ENCODE data around the gene ANO8.
A peak's percentile ranks its signal among the peaks of the same experiment; 100 is the strongest.
"Not testable (repeated sequence)": the region's sequence is repeated elsewhere in the genome, so short reads cannot be mapped to it uniquely, and the experiment has no call there.

The ANO8 gene

GRCh38 chr19:17285415-17286135, 49.1 kb downstream of the ANO8 start:
- no peak for DNase-seq (ENCODE audit: low read depth)

- no peak for DNase-seq (ENCODE audit: low read depth)
Observed at GRCh38 chr19:17283504-17283996, 51.1 kb downstream of the ANO8 start.

- DNase-seq (ENCODE audit: low read depth): peak; percentile 49
Observed at GRCh38 chr19:17282488-17283125, 52.0 kb downstream of the ANO8 start.

- DNase-seq (ENCODE audit: low read depth): no peak
Observed at GRCh38 chr19:17281391-17282304, 53.0 kb downstream of the ANO8 start, which contains the start of gene ANKLE1. TSS of gene ANKLE1 (plus strand) at chr19:17281901. CDS start at chr19:17281921, 20 bp downstream.

GRCh38 chr19:17279436-17279835, 55.2 kb downstream of the ANO8 start:
- DNase-seq (ENCODE audit: low read depth): no peak

GRCh38 chr19:17275441-17276175, 59.0 kb downstream of the ANO8 start:
- no peak for DNase-seq (ENCODE audit: low read depth)

- not testable (repeated sequence) for DNase-seq (ENCODE audit: low read depth)
Observed at GRCh38 chr19:17274892-17275291, 59.8 kb downstream of the ANO8 start.

Measured in fibroblast of the conjunctiva (primary cell).